Measurements from ENCODE around the gene SAG. TPM values are rescaled to one million over a fixed set of nuclear protein-coding genes. Genes with fewer than 3 reads are reported as not detected.

SAG gene
- total and polyA plus RNA-seq, 2 experiments from 2014 or later = not detected

- peaks cover 9% of the 10 kb centered on the region for H4K20me1 ChIP-seq (replicated peaks; ENCODE audit: insufficient read depth)
Observed at GRCh38 chr2:233379034-233379433, 71.4 kb downstream of the SAG start.

GRCh38 chr2:233379441-233379840 is 71.8 kb downstream of the SAG start:
- Histone ChIP-seq H3K79me2 (replicated peaks; ENCODE audit: insufficient read depth) (peaks cover 38% of the 10 kb centered on the region), H3K36me3 (ENCODE audit: insufficient read depth) (no peaks in the 10 kb centered on the region), H4K20me1 (replicated peaks; ENCODE audit: insufficient read depth) (peaks cover 9% of the 10 kb centered on the region), H3K9me2 (ENCODE audit: insufficient read depth) (no peaks in the 10 kb centered on the region), H3F3A (replicated peaks; ENCODE audit: low read depth) (no peaks in the 10 kb centered on the region), H3K4me3 (no peak overlapping the region), H3K4me2 (no peak overlapping the region), H2AFZ (no peak overlapping the region), H3K27ac (ENCODE audit: low read depth) (no peak overlapping the region), H3K4me1 (ENCODE audit: insufficient read depth) (no peaks in the 10 kb centered on the region; the same call in 1 of the 2 replicates), H3K27me3 (ENCODE audit: insufficient read depth) (no peaks in the 10 kb centered on the region)
- H3K4me1 Mint-ChIP-seq = peaks cover 19% of the 10 kb centered on the region
- no peaks in the 10 kb centered on the region for H3K27me3 Mint-ChIP-seq (ENCODE audit: insufficient read depth, low read depth, poor library complexity)
- peak overlapping the region; percentile 7; the same call in 1 of the 2 replicates for H3K27ac Mint-ChIP-seq
- peaks cover 8% of the 10 kb centered on the region; the same call in 2 of the 3 replicates for H3K36me3 Mint-ChIP-seq (ENCODE audit: low read depth)
- no peaks in the 10 kb centered on the region for H3K9me3 Mint-ChIP-seq
- ATAC-seq = no peak
- H3K4me3 Mint-ChIP-seq = no peak overlapping the region
- no peak for DNase-seq (ENCODE audit: low spot score)
- TF ChIP-seq JUNB (IDR thresholded peaks at IDR 0.05; ENCODE audit: unreplicated experiment) (no peak), REST (IDR thresholded peaks at IDR 0.05; ENCODE audit: unreplicated experiment) (no peak)

More at GRCh38 chr2:233379034-233379433, 71.4 kb downstream of the SAG start:
- no peak overlapping the region for H3K27ac ChIP-seq (ENCODE audit: low read depth)
- no peaks in the 10 kb centered on the region for H3K9me3 Mint-ChIP-seq
- H2AFZ ChIP-seq = no peak overlapping the region
- peak overlapping the region; percentile 23; the same call in 1 of the 2 replicates for H3K27ac Mint-ChIP-seq
- no peaks in the 10 kb centered on the region for H3K9me2 ChIP-seq (ENCODE audit: insufficient read depth)
- peaks cover 34% of the 10 kb centered on the region for H3K79me2 ChIP-seq (replicated peaks; ENCODE audit: insufficient read depth)
- H3K27me3 ChIP-seq (ENCODE audit: insufficient read depth) = no peaks in the 10 kb centered on the region
- H3K4me1 Mint-ChIP-seq = peaks cover 15% of the 10 kb centered on the region
- no peak for ATAC-seq
- no peak for DNase-seq (ENCODE audit: low spot score)
- peaks cover 8% of the 10 kb centered on the region; the same call in 2 of the 3 replicates for H3K36me3 Mint-ChIP-seq (ENCODE audit: low read depth)
- H3K4me3 Mint-ChIP-seq = no peak overlapping the region
- H3K4me3 ChIP-seq = no peak overlapping the region
- TF ChIP-seq ZNF114 (CRISPR knock-in tag; IDR thresholded peaks at IDR 0.05) = no peak
- no peak for TF ChIP-seq REST (IDR thresholded peaks at IDR 0.05; ENCODE audit: unreplicated experiment)
- no peaks in the 10 kb centered on the region for H3K27me3 Mint-ChIP-seq (ENCODE audit: insufficient read depth, low read depth, poor library complexity)
- no peaks in the 10 kb centered on the region for H3K36me3 ChIP-seq (ENCODE audit: insufficient read depth)
- H3F3A ChIP-seq (replicated peaks; ENCODE audit: low read depth) = no peaks in the 10 kb centered on the region
- no peak overlapping the region for H3K4me2 ChIP-seq
- H3K4me1 ChIP-seq (ENCODE audit: insufficient read depth) = no peaks in the 10 kb centered on the region; the same call in 1 of the 2 replicates
